K562 (cell line): ENCODE data around the gene TMEM131. TPM values are rescaled to one million over a fixed set of nuclear protein-coding genes. Genes with fewer than 3 reads are reported as not detected.
"Not testable (repeated sequence)": the region's sequence is repeated elsewhere in the genome, so short reads cannot be mapped to it uniquely, and the experiment has no call there.

Source experiments
- ATAC-seq: fragments of 200-7000 bp; cut with Tn5 transposase; 3 replicates; pipeline ENCODE4 v1.9.1; 2020; ENCODE audit warnings: moderate library complexity
- BruUV-seq: library from RNA; stranded (reverse); fragments of 400-500 nt; replicated peaks from 2 replicates; lab custom pipeline; 2021; lab: Mats Ljungman, UMichigan
- CTCF ChIA-PET: fragments of 300-600 bp; formaldehyde crosslinking; extraction: SDS; loops from one replicate; lab custom pipeline; 2021; ENCODE audit warnings: low intra/inter-chr PET ratio; lab: Yijun Ruan, JAX
- POLR2A ChIA-PET: fragments of 300-600, 350-650 bp; sonication (Branson Sonifier 250); formaldehyde crosslinking; extraction: SDS; loops from one replicate; lab custom pipeline; 2021; ENCODE audit warnings: antibody characterized with exemption, inconsistent platforms; lab: Yijun Ruan, JAX
- DNase-seq, 4 experiments: peaks; one replicate each; pipeline versions ENCODE4 v3.0.0 to v3.0.0-alpha.2; 2011 to 2018; ENCODE audit warnings: low spot score in 3 of 4, mixed read lengths in 3 of 4; ENCODE audit errors: extremely low read depth in 1 of 4
- FAIRE-seq: peaks from 2 replicates; lab custom pipeline; 2011; peaks lifted over from hg19 to GRCh38; lab: Jason Lieb, UNC
- H2AFZ ChIP-seq: 2 replicates; pipeline ENCODE4 v1.6.0; 2011; ENCODE audit warnings: low read depth, low read length, control low read depth, inconsistent platforms
- H3K27ac ChIP-seq: fragments of 200-600 bp; 3 replicates; pipeline ENCODE4 v1.8.0; 2011; ENCODE audit warnings: low read depth, mild to moderate bottlenecking, control low read depth, inconsistent platforms, low read length, moderate library complexity, mixed read lengths; ENCODE audit errors: extremely low read depth
- H3K27me3 ChIP-seq, 2 experiments: fragments of 300-600 bp in 1 of 2; 2 replicates in 1 of 2; 3 replicates in 1 of 2; pipeline versions ENCODE4 v1.6.0 to v1.8.0; 2011; ENCODE audit warnings: inconsistent platforms in 2 of 2, low read length in 2 of 2, mild to moderate bottlenecking in 1 of 2, mixed read lengths in 1 of 2, moderate library complexity in 1 of 2; ENCODE audit not compliant: control insufficient read depth in 2 of 2, insufficient read depth in 2 of 2
- H3K36me3 ChIP-seq: fragments of 300-600 bp; 3 replicates; pipeline ENCODE4 v1.8.0; 2011; ENCODE audit warnings: mild to moderate bottlenecking, low read length, inconsistent platforms; ENCODE audit not compliant: control insufficient read depth, insufficient read depth
- H3K4me1 ChIP-seq, 2 experiments: fragments of 200-600 bp in 1 of 2; replicated peaks in 1 of 2; 2 replicates in 1 of 2; 3 replicates in 1 of 2; pipeline versions ENCODE4 v1.5.1 to v1.8.0; 2011; ENCODE audit warnings: inconsistent platforms in 2 of 2, low read length in 2 of 2, mild to moderate bottlenecking in 1 of 2, mixed read lengths in 1 of 2, moderate library complexity in 1 of 2; ENCODE audit not compliant: control insufficient read depth in 2 of 2, insufficient read depth in 2 of 2
- H3K4me2 ChIP-seq: 2 replicates; pipeline ENCODE4 v1.6.1; 2011; ENCODE audit warnings: low read length, control low read depth, inconsistent platforms, mixed read lengths; ENCODE audit not compliant: insufficient read depth
- H3K4me3 ChIP-seq: fragments of 200-600 bp; sonication (generic), shearing (Covaris generic); 2 replicates; pipeline ENCODE4 v1.5.1; 2016; ENCODE audit warnings: control low read depth, inconsistent platforms
- H3K79me2 ChIP-seq: fragments of 200-600 bp; 3 replicates; pipeline ENCODE4 v1.8.0; 2011; ENCODE audit warnings: low read length, inconsistent platforms; ENCODE audit not compliant: control insufficient read depth, insufficient read depth
- H3K9ac ChIP-seq, 2 experiments: 2 replicates each; pipeline versions ENCODE4 v1.6.0 to v1.6.1; 2011; ENCODE audit warnings: low read depth in 2 of 2, low read length in 2 of 2, control low read depth in 1 of 2, inconsistent platforms in 1 of 2, mild to moderate bottlenecking in 1 of 2, mixed read lengths in 1 of 2; ENCODE audit not compliant: insufficient read depth in 1 of 2
- H3K9me1 ChIP-seq: one replicate; pipeline ENCODE4 v1.6.0; 2011; ENCODE audit warnings: inconsistent platforms, mild to moderate bottlenecking, low read length, moderate library complexity; ENCODE audit not compliant: control insufficient read depth, insufficient read depth
- H3K9me3 ChIP-seq: replicated peaks from 2 replicates; pipeline ENCODE4 v1.5.1; 2011; ENCODE audit warnings: low read depth, low read length, inconsistent platforms; ENCODE audit not compliant: control insufficient read depth, insufficient read depth
- H4K20me1 ChIP-seq: replicated peaks from 2 replicates; pipeline ENCODE4 v1.6.1; 2011; ENCODE audit warnings: low read length, inconsistent platforms, mixed read lengths; ENCODE audit not compliant: control insufficient read depth, insufficient read depth
- C11orf30 ChIP-seq: fragments of 450-650 bp; IDR thresholded peaks from 2 replicates; pipeline ENCODE4 v1.6.1; 2016; ENCODE audit warnings: low read depth, mild to moderate bottlenecking
- SMARCE1 ChIP-seq: fragments of 450-650 bp; IDR thresholded peaks from 2 replicates; pipeline ENCODE4 v1.7.1; 2016; ENCODE audit warnings: mild to moderate bottlenecking
- TARDBP ChIP-seq: fragments of 450-650 bp; IDR thresholded peaks from 2 replicates; pipeline ENCODE4 v1.6.1; 2016
- TFAP4 ChIP-seq: sonication (generic); formaldehyde crosslinking; IDR thresholded peaks from 2 replicates; pipeline ENCODE4 v1.8.0; 2022; ENCODE audit warnings: missing genetic modification reagents, mild to moderate bottlenecking, moderate library complexity, borderline replicate concordance
- ZNF778 ChIP-seq: fragments of 450-650 bp; formaldehyde crosslinking; IDR thresholded peaks from 2 replicates; pipeline ENCODE4 v1.4.0; 2020; ENCODE audit warnings: mild to moderate bottlenecking, moderate library complexity
- WGBS: fragments of 100-300 bp; shearing (Covaris generic); methylation state at CpG from one replicate; pipeline ENCODE4 v1.1.6; 2016; ENCODE audit warnings: low coverage, mixed read lengths; ENCODE audit not compliant: insufficient coverage; ENCODE audit errors: missing lambda C conversion rate; 5-methylcytosine and 5-hydroxymethylcytosine counted together
- in situ Hi-C: fragments of 300-500 bp; cut with MboI; formaldehyde crosslinking; loops from 4 replicates; pipeline ENCODE4 v1.15.0; 2018; ENCODE audit warnings: inconsistent platforms, mixed read lengths
- intact Hi-C: fragments of 100-400 bp; cut with micrococcal nuclease; formaldehyde crosslinking; loops from 2 replicates; pipeline ENCODE4 v1.14.2; 2022
- polyA plus RNA-seq, 8 experiments: library from polyadenylated mRNA; depleted of rRNA in 4 of 8; stranded (reverse) in 5 of 8; unstranded in 3 of 8; fragments of >200 nt; fragmentation: Nextera tagmentation in 2 of 8; fragmentation: Illumina TruSeq in 1 of 8; extraction: Ambion mirVana in 2 of 8; extraction: Trizol in 1 of 8; gene quantifications; 2 replicates each; pipeline versions ENCODE4 v1.2.1 to v1.2.3, GENCODE V29; 2011 to 2014; ENCODE audit warnings: inconsistent platforms in 1 of 8, missing spikeins in 1 of 8
- total RNA-seq, 7 experiments: library from RNA; depleted of rRNA in 6 of 7; stranded (reverse); fragments of >200 nt in 6 of 7; fragmentation: Illumina TruSeq in 2 of 7; extraction: Trizol in 2 of 7; gene quantifications; 2 replicates each; pipeline versions ENCODE4 v1.2.1 to v1.2.3, GENCODE V29; 2011 to 2021; ENCODE audit warnings: low replicate concordance in 1 of 7

The TMEM131 gene
- total and polyA plus RNA-seq, 9 of the 15 experiments (the other 6 are each of a cell fraction or from before 2014, with no cell fraction given), result 2.5 to 21.1 (median 12.4) TPM

- no TSS peak for BruUV-seq
- FAIRE-seq (no peak), DNase-seq (no peak), ATAC-seq (peak; percentile 49; the same call in 2 of the 3 replicates)
- Histone ChIP-seq H3K4me3 (no peak overlapping the region), H3K79me2 (peaks cover 63% of the 10 kb centered on the region), H2AFZ (no peak overlapping the region), H3K36me3 (no peaks in the 10 kb centered on the region), H3K27ac (no peak overlapping the region), H3K9me3 (no peaks in the 10 kb centered on the region), H3K4me1 (no peaks in the 10 kb centered on the region), H3K27me3 (no peaks in the 10 kb centered on the region), H3K4me2 (no peak overlapping the region), H3K9ac (no peak overlapping the region), H4K20me1 (no peaks in the 10 kb centered on the region), H3K9me1 (no peaks in the 10 kb centered on the region)
- CTCF ChIA-PET, result no interaction called here
- intact Hi-C loops, result no loop called here
- TF ChIP-seq ZNF778 (CRISPR knock-in tag) (no peak), TFAP4 (no peak), SMARCE1 (no peak), TARDBP (no peak), C11orf30 (no peak)
- POLR2A ChIA-PET, result interaction anchor here (1.8 kb wide), 1 partner anchor 14 kb away, joined by 4 read pairs; no protein-coding TSS in a partner anchor
- WGBS, result 68% methylated on average over 5 of the region's 5 CpGs
- in situ Hi-C loops, result no loop called here
Observed at GRCh38 chr2:97957432-97958183, 38.1 kb downstream of the TMEM131 start.

- ATAC-seq, H3K27ac ChIP-seq, H3K9me1 ChIP-seq, FAIRE-seq, CTCF ChIA-PET, DNase-seq, intact Hi-C loops, H3K4me3 ChIP-seq, H4K20me1 ChIP-seq, H3K36me3 ChIP-seq, H3K4me1 ChIP-seq, H2AFZ ChIP-seq, BruUV-seq, H3K9ac ChIP-seq, POLR2A ChIA-PET, in situ Hi-C loops, H3K27me3 ChIP-seq, H3K9me3 ChIP-seq, H3K4me2 ChIP-seq: not testable (repeated sequence)
- 69% methylated on average over 5 of the region's 13 CpGs for WGBS
- H3K79me2 ChIP-seq, result peaks cover 67% of the 10 kb centered on the region
Observed at GRCh38 chr2:97956753-97957152, 39.0 kb downstream of the TMEM131 start.
